Stimulated activated CD4-positive, alpha-beta T cell treated with anti-CD3 and anti-CD28 coated beads, Interleukin-2, amount 100 ng/mL, for 48 hours (primary cell): ENCODE data around the gene PHYHIPL.

Experiments used
- DNase-seq, 2 donors: peaks; one replicate each; pipeline ENCODE4 v3.0.0-alpha.2; 2020

Gene PHYHIPL

GRCh38 chr10:59176241-59177030 lies at the start of gene PHYHIPL:
TSS of gene PHYHIPL (plus strand) at chr10:59176643. CDS start at chr10:59176854, 211 bp downstream.
- DNase-seq: no peak

- DNase-seq: no peak
These were observed 49.5 kb upstream of the PHYHIPL start for GRCh38 chr10:59126991-59127390.

- DNase-seq: no peak
These were observed 48.5 kb upstream of the PHYHIPL start for GRCh38 chr10:59127991-59128390.

- no peak for DNase-seq
These were observed 46.6 kb upstream of the PHYHIPL start for GRCh38 chr10:59129867-59130266.

- no peak for DNase-seq
These were observed 44.8 kb upstream of the PHYHIPL start for GRCh38 chr10:59131666-59132065.

GRCh38 chr10:59133841-59134593 lies 42.4 kb upstream of the PHYHIPL start:
- DNase-seq: no peak

GRCh38 chr10:59134785-59135184 lies 41.7 kb upstream of the PHYHIPL start:
- no peak for DNase-seq

GRCh38 chr10:59135275-59135674 lies 41.2 kb upstream of the PHYHIPL start:
- no peak for DNase-seq

GRCh38 chr10:59138052-59138451 lies 38.4 kb upstream of the PHYHIPL start:
- no peak for DNase-seq

GRCh38 chr10:59143544-59143943 lies 32.9 kb upstream of the PHYHIPL start:
- DNase-seq: no peak

GRCh38 chr10:59148701-59149100 lies 27.7 kb upstream of the PHYHIPL start:
- no peak for DNase-seq

- DNase-seq: no peak
These were observed 20.9 kb upstream of the PHYHIPL start for GRCh38 chr10:59155556-59155955.

- no peak for DNase-seq
These were observed 8.9 kb upstream of the PHYHIPL start for GRCh38 chr10:59167512-59167911.

- DNase-seq: no peak
These were observed 3.9 kb upstream of the PHYHIPL start for GRCh38 chr10:59172567-59172966.

GRCh38 chr10:59173414-59173813 lies 3.0 kb upstream of the PHYHIPL start:
- no peak for DNase-seq

GRCh38 chr10:59175538-59176240 lies 754 bp upstream of the PHYHIPL start:
- no peak for DNase-seq

GRCh38 chr10:59177031-59177797 lies 771 bp downstream of the PHYHIPL start:
- no peak for DNase-seq

- no peak for DNase-seq
These were observed 1.4 kb downstream of the PHYHIPL start for GRCh38 chr10:59177836-59178235.

- no peak for DNase-seq
These were observed 2.6 kb downstream of the PHYHIPL start for GRCh38 chr10:59179068-59179467.

GRCh38 chr10:59180689-59181270 lies 4.3 kb downstream of the PHYHIPL start:
- DNase-seq: no peak

GRCh38 chr10:59181668-59182067 lies 5.2 kb downstream of the PHYHIPL start:
- no peak for DNase-seq

- no peak for DNase-seq
These were observed 13.9 kb downstream of the PHYHIPL start for GRCh38 chr10:59190332-59190731.
